GM18502 (cell line): Measurements from ENCODE around the gene DOK1.

Experiments
- ATAC-seq: cut with Tn5 transposase; IDR thresholded peaks from one replicate; pipeline ENCODE4 v1.9.1; 2021; ENCODE audit warnings: mild to moderate bottlenecking; ENCODE audit not compliant: unreplicated experiment, poor library complexity

DOK1 gene

DNA sequence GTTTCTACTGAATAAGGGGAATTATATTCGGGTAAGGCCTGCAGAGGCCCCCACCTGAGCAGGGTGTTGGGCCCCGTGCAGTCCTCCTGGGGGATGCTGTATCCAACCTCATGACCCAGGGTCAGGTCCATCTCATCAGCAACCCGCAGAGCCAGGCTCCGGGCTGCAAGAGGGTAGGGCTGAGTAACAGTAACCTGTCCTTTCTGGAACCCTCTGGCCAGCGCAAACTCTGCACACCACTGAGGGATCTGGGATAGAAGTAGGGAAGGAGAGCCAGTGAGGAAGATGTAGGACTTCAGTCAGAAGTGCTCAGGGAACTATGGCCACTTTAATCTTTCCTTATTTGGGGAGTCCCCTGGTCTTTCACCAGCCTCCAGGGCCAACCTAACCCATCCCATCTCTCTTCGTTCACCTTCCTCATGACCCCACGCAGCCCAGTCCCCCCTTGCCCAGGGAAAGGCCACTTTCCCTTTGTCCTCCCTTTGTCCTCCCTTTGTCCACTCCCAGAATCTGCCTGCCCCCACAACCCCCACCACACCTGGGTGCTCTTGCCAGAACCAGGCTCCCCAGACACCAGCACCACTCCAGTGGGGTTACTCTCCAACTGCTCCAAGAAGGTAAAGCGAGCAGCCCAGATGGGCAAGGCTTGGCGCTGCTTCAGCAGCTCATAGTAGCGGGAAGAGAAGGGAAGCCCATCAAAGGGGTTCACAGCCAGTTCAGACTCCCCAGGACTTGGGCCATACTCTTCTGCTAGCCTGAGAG is 29.4 kb upstream of the DOK1 start:
- ATAC-seq = no peak

DNA sequence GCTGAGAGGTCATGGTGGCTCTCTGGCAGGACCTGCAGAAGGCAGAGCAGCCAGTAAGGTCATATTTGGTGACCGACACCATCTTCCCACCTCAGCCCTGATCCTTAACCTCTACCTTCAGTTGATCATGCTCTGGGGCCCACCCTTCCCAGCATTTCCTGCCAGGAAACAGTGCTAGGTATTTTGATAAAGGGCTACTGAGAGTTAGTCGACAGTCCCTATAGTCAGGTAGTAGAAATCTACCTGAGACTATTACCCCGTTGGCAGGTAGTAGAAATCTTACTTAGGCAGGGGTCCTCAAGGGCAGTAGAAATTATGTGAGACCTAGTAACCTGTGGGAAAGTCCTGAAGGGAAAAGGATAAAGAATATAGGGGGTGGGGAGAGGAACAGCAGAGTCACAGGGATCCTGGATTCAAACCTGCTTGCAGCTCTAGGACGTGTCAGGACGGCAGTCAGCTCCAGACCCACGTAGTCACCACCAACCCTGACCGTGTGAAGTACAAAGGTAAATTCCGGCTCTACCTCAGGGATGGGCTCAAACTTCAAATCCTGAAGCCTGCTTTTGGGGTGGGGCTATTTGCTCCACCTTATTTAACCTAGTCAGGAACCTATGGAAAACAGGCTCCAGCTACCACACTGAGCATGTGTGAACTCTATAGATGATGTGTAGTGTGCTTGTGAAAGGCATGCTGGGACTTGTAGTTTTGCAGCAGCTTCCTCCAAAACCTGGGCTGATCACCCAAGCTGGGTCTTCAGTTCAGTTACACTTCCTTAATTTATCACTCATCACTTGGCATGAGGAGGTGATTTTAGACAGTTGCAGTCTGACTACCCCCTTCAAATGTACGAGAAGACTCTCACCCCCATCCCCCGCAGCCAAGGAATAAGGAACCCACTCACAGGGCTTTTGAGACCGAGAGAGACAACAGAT is 28.5 kb upstream of the DOK1 start, which contains the start of gene DQX1:
Gene DQX1, minus strand, starts transcription at position 515 of the 932 bp plus-strand sequence. Its CDS starts 502 bp downstream, at position 13.
- ATAC-seq = peak; percentile 22

DNA sequence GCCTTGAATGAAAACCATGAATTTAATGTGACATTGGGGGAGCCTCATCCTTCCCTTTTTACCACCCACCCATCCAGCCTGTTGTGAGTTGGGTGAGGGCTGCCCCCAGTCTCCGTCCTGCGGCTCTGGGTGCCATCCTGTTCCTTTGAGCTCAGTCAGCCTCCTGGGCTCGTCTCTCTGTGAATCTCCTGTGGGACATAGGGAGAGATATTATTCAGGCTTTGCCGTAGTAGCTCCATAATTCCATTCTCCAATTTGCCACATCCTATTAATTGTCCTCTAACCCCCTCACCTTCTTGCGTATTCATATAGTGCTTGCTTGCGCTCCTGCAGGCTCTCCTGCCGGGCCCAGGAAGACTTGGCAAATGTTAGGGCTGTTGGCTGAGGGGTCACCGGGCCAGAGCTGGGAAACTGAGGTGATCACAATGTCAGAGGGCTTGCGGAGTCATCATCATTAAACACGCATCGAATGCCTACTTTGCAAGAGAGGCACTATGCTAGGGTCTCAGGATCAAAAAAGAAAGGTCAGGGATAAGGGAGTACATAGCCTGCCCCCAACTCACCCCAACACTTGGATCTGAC is 27.8 kb upstream of the DOK1 start:
- no peak for ATAC-seq

DNA sequence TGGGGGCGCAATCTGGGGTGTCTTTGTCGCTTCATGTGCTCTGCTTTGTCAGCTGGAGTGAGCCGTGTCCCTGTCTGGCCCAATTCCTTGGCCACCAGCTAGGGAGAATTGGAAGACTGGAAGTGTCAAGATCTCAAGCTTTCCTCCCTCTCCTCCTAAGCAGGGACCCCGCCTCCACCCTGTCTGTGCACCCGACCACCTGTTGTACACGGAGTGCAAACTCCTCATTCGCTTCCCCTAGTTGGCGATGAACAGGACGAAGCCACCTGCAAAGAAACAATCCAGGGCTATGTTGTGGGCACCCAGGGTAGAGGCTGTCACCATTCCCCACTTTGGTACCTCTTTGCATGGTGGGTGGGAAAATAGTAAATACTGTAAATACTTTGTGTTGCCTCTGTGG is 26.8 kb upstream of the DOK1 start:
- ATAC-seq = no peak

DNA sequence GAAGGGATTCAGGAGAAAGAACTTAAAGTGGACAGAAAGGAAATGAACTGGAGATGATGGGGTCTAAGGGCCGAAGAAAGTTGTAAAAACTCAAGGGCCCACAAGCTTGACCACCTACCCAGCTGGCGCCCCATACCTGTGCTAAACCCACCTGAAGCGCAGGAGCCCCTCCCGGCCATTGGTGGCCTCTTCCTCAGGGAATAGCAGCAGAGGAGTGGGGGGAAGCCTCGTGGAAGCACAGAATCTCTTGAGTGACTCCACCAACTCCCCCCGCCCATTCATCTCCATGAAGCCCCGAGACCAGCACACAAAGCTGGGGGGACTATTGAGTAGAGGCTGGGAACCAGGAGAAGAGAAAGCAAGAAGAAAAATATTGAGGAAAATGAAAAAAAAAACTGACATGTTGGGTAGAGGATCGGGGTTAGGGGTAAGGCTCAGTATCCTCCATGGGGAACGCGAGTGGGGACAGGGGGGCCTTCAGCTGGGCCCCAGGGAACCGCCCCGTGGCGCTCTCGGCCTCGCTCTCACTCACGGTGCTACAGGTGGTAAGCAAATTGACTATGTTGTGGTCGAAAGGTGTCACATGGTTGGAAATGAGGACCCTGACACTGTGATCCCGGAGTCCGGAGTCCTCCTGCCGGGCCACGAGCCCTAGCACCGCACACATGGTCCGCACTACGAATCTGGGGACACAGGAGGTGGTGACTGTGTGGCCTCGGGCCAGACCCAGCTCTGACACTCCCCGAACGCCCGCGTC is 25.7 kb upstream of the DOK1 start:
- peak; percentile 7 for ATAC-seq

DNA sequence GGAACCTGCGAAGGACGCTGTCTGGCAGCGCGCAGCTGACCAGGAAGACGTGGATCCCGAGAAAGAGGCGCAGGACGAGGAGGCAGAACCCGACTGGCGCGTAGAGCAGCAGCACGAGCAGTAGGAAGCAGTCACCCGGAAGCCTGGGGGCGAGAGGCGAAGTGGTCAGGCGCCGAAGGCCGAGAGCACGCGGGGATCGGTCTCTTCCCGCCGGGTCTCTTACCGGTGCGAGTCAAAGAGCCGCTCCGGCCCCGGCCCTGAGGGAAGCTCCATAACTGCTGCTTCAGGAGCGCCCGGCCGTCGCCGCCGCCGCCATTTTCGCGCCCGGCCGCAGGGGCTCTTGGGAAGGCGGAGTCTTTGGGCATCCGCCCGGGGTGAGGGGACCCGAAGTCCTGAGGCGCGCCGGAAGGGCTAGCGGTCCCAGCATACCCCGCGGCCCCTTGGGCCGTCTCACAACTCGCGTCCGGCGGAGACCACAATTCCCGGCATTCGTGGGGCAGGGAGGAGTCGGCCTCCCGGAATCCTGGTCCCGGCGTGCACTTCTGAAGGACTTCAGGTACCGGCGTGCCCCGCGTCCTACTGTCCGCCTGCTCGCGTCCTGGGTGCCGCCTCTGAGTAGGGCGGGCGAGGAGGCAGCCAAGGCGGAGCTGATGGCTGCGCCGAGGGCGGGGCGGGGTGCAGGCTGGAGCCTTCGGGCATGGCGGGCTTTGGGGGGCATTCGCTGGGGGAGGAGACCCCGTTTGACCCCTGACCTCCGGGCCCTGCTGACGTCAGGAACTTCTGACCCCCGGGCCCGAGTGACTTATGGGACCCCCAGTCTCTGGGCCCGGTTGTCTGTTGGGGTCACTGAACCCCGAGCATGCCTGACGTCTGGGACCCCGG is 24.9 kb upstream of the DOK1 start, which contains the start of the genes AUP1 and HTRA2:
Gene AUP1, minus strand, starts transcription at position 350 of the 882 bp plus-strand sequence. Its CDS starts 77 bp downstream, at position 273.
Gene HTRA2, plus strand, starts transcription at position 577 of the 882 bp plus-strand sequence. Its CDS starts 74 bp downstream, at position 651.
- ATAC-seq = peak; percentile 80

DNA sequence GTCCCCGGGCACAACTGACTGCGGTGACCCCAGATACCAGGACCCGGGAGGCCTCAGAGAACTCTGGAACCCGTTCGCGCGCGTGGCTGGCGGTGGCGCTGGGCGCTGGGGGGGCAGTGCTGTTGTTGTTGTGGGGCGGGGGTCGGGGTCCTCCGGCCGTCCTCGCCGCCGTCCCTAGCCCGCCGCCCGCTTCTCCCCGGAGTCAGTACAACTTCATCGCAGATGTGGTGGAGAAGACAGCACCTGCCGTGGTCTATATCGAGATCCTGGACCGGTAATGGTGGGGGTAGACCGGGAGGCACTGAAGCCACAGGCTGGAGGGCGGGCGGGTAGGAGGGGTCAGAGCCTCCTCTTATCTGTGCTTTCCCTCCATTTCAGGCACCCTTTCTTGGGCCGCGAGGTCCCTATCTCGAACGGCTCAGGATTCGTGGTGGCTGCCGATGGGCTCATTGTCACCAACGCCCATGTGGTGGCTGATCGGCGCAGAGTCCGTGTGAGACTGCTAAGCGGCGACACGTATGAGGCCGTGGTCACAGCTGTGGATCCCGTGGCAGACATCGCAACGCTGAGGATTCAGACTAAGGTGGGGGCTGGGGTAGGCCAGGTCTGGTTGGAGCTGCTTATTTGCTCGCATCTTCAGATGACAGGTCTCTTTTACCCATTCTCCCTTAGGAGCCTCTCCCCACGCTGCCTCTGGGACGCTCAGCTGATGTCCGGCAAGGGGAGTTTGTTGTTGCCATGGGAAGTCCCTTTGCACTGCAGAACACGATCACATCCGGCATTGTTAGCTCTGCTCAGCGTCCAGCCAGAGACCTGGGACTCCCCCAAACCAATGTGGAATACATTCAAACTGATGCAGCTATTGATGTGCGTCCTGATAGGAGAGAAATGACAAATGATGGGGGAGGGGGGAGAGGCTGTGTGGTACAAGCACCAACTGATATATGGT is 24.0 kb upstream of the DOK1 start:
- ATAC-seq = peak; percentile 37

DNA sequence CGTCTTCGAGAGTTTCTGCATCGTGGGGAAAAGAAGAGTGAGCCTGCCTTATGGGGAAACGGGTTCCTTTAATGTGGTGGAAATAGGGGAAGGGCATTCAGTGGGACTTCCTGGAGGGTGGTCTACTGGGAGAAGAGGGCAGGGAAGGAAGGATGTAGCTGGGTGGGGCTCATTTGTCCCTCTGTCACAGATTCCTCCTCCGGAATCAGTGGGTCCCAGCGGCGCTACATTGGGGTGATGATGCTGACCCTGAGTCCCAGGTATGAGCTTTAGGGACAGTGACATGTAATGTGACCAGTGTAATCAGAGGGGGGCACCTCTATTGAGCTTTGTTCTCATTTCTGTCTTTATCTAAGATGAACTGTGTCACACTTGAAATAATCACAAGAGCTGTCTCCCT is 22.9 kb upstream of the DOK1 start:
- no peak for ATAC-seq

DNA sequence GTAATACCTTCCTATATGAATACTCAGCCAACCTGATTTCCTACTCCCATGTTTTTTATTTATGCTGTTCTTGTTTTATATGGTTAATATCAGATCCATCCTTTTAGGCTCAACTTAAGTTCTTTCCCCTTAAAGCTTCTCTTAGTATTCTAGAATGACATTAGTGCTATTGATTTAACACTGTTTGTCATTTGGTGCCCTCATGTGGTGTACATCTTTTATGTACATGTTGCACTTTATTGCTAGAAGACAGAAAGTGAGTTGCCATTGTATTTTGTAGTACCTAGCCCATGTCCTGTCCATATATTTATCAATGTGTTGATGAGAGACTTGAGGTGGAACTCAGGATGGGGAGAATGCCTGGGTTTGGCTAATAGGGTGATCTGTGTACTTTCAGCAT is 22.3 kb upstream of the DOK1 start:
- no peak for ATAC-seq

DNA sequence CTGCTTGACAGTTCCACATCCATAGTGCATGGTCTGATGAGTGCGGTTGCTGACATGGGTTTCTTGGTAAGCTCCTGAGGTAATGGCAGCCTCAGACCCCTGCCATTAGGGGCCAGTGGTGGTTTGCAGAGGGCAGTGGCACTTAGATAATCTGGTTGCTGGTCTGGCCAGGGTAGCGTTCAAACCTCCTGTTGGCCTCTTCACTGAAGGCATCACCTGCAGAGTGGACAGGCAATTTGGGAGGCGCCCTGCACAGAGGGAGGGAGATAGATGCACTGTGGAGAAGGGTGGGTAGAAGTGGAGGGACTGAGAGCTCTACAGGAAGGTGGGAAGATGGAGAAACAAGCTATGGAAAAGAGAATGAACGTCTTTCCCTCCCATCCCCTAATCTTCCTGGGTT is 21.1 kb upstream of the DOK1 start:
- ATAC-seq = no peak

DNA sequence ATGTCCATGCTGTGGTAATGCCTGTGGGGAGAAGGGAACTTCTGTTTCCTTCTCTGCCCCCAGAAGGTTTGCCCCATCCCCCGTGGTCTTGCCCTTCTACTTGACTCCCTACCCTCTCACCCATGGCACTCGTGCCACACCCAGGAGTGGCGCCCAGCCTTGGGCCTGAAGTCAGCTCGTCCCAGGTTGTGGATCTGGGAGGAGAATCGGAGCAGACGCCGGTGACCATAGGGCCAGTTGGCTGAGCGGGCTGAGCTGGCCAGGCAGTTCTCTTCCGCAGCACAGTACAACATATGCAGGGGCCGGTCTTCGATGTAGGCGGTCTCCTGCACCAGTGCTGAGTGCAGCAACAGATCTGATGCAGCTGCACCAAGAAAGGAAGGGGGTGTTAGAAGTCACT is 20.1 kb upstream of the DOK1 start:
- no peak for ATAC-seq

DNA sequence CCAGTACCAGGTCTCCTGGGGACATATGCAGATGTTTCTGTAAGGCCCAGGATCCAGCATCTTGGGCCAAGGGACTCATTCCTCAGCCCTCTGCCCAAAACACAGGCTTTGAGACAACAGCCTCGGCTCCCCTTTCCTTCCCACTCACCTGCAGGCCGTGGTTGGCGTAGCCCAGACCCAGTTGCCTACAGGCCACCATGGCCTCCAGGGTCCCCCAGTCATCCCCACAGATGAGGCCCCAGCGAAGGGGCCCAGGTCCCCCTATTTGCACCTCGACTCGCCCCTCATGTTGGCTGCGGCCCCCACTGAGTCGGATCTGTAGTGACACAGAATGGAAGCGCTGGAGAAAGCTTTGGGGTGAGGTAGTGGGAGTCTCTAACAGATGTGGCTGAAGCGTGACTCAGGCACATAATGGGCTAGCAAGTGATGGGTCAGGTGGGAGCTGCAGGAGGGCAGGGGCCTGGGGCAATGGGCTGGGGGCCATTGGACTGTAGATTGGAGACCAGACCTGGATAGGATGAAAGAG is 19.0 kb upstream of the DOK1 start:
- no peak for ATAC-seq

DNA sequence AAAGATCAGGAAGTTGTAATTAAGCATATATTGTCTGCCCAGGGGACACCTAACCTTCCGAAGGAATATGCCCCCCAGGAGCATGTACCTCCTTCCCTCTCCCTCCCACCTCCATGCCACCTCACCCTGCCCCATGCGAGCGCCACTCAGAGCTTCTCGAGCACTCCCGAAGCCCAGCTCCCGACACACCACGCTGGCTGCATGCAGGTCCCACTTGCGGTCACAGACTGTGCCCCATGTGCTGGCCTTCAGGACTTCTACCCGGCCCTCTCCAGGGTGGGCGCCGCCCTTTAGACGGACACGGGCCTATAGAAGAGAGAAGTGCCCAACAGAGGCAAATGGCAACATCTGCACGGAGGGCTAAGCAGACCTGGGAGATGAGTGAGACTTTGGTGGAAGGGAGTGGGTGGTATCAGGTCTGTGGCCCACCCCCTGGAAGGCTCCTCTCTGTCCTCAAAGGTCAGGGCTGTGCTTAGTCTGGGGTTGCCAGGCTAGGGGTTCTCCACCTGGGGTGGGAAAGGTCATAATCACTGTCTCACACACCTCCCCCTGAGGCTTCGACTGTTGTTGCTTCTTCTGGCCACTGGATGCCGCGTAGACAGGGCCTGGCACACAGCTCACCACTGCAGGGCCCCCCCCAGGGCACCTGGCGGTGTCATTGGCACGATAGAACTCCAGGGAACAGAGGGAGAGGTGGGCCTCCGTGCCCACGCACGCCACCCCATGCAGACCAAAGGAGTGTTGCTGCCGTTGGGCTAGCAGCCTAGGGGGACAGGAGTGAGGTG is 18.2 kb upstream of the DOK1 start:
- no peak for ATAC-seq

DNA sequence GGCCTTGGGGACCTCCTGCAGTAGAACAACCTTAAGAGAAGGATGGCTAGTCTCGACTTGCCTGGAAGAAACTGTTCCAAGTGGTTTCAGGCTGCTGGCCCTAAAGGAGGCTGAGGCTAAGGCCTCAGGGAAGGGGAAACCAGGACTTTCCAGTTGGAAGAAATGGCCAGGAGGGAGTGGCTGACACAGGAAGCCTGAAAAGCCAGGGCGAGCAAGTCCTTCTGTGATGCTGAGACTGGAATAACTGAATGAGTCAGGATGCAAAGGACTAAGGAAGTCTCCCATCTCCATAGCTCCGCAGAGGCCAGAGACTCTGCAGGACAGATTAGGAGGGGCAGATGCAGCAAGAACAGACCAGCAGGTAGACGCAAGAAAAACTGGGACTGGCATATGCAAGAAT is 17.4 kb upstream of the DOK1 start:
- no peak for ATAC-seq

DNA sequence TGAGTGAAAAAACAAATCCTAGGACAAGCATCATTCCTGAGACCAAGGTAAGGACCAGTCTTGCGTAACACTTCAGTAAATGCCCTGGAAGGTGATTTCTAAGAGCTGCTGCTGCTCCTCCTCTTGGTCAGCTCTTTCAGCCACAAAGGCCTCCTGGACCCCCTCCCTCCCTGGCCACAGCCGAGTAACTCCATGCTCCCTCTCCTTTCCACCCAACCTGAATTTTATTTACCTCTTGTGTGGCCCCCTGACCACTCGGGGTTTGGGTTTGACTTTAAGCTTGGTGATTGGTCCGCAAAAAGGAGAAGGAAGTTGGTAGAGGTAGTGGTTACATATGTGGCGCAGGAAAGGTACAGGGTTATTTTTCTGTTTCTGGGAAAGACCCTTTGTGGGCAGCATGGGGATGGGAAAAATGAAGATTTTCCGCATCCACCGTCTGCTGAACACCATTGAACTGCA is 15.6 kb upstream of the DOK1 start:
- peak; percentile 53 for ATAC-seq

DNA sequence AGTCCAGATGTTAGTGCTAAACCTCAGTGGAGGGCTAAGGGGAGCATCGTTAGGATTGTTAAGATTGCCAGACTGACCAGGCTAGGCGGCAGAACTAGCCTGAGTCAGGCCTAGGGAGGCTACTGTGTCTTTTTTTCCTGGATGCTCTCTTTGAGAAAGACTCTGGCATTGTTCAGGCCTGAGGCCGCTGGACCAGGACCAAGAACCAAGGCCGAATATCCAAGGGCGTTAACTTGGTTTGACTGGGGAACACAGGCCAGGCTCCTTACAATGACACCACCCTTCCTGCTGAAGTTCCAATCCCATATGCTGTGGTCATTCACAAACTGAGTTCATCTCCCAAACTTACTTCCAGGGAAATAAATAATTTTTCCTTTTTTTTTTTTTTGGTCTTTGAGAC is 14.2 kb upstream of the DOK1 start:
- ATAC-seq = no peak

DNA sequence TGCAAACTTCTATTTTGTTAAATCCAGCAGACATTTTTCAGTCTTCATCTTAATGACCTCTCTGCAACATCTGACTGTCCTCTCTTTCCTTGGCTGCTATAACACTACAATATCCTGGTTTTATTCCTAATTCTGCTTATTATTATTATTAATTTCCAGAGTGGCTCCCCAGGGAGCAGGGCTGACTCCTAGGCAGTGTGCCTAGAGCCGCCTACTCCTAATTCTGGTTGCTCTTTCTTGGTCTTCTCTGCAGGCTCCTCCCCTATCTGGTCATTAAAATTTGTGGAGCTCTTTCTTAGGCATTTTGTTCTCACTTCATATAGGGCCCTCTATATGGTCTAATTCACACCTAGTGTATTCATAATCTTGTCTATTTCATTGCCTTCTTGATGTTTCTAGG is 11.5 kb upstream of the DOK1 start:
- ATAC-seq = no peak
